GM18505 (cell line): Measurements from ENCODE around the gene KLHL35.

ENCODE experiments used
- ATAC-seq: cut with Tn5 transposase; IDR thresholded peaks from one replicate; pipeline ENCODE4 v1.9.1; 2021; ENCODE audit not compliant: unreplicated experiment
- POLR2A ChIP-seq: IDR thresholded peaks from 4 replicates; pipeline ENCODE4 v1.6.1; 2011; ENCODE audit warnings: borderline replicate concordance; ENCODE audit not compliant: insufficient read depth, insufficient read length; ENCODE audit errors: extremely low read depth

Gene KLHL35

DNA sequence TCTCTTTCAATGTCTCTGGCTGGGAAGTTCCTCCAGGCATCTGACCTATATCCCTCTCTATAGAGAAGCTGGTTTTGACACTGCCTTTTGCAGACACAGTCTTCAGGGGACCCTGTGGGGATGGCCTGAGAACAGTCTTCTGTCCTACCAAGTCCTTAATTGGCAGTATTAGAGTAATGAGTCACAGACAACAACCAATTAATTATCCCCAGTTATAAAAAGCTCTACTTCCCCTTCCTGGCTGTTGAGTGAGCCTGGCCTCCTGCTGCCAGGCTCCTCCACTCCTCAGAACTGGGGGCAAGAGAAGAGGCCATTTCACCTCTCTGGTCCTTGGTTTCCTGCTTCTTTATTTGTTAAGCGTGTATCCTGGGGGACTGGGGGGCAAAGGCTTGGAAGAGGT is 41.2 kb upstream of the KLHL35 start:
- ATAC-seq = no peak
- no peak for TF ChIP-seq POLR2A

DNA sequence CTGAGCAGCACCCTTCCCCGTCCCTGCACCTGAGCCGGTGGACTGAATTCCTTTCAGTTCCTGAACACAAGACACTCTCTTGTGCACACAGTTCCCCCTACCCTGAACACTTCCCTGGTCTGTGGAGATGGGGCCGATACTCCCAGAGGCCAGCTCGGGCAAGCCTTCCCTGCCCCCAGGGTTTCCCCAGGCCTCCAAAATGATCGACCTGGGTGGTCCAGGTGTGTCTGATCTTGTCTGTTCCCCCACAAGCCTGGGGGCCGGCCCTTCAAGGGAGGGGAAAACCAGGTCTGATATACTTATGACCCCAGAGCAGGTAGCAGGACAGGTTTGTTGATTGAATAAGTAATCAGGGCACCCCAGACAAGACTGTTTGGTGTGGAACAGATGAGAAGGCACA is 40.7 kb upstream of the KLHL35 start:
- ATAC-seq = no peak

DNA sequence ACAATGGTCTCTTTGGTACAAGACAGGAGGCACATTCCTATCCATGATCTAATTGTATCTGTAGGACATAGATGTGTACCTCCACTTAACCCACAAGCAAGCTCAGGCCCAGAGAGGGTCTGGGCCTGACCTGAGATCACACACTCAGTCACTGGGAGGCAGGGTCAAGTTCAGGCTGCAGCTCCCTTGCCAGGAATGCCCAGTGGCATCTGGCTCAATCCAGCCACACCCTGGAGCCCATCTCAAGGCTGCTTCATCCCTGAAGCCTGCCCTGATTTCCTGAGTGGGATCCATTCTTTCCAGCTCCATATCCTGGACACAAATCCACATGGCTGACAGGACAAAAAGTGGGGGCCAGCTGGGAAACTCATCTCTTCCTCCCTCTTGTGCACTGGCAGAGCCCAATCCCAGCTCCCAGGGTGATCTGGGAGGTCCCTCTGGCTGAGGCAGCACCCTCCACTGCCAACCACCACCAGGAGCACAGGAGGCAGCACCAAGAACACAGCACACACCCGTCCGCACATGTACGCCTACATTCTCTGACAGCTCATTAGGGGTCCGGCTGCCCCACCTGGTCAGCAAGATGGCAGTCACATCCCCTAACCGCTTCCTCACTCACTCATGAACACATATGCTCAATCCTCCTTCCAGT is 39.2 kb upstream of the KLHL35 start:
- ATAC-seq = no peak
- no peak for TF ChIP-seq POLR2A

More for the DNA sequence above, 40.7 kb upstream of the KLHL35 start:
- no peak for TF ChIP-seq POLR2A

DNA sequence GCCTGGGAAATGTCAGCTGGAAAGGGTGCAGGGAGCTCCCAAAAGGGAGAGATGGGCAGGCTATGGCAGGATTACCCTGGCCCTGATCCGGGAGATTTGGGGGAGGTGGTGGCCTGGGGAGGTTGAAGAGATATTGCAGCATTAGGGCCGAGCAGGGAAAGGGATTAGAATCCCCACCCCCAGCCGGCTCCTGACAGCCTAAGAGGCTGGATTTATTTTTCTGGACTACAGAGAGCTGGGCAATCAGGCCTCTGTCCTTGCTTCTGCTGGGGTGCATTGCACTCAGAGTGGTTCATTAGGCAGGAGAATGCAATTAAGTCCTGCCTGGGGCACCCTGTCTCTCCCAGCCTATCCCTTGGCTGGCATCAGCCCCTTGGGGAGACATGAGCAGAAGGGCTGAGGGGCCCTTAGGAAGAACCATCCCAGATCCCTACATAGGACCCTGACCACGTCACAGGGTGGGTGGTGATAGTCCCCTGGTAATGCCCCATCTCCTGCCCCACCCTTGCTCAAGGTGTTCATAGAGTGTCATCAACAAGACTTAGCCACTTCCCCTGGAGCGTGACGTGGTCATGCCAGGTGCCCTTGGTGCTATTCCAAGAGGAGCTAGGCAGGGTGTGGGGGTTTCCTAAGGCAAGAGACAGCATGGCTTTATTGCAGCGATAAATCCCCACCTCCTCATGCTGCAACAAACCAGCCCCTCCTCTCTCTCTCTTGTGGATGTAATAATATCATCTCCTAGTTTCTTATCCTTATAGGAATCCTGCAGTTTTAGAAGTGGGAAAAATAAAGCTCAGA is 38.4 kb upstream of the KLHL35 start:
- no peak for ATAC-seq
- no peak for TF ChIP-seq POLR2A

DNA sequence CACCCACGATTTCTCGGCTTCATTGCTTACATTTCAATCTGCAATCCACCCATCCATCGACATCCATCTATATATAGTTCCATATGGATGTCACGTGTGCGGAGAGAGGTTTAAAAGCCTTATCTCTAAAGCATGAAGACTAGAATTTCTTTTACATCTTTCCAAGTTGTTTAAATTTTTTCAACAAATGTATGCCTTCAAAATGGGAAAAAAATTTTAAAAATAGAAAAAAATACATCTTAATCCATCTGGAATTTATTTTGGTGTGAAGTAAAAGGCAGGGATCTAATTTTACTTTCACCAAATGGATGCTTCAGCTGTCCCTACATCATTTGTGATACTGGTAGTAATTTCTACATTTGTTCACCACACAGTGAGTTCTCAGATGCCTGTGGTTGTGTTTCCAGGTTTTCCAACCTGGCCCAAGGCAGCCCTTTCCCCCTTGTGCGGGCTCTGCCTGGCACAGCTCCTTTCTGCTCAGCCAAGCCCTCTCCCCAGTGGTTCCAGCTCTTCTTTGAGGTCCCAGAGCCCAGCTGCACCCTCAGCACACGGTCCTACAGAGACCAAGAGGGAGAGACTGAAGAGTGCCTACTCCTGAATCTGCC is 37.6 kb upstream of the KLHL35 start:
- ATAC-seq = no peak
- no peak for TF ChIP-seq POLR2A

DNA sequence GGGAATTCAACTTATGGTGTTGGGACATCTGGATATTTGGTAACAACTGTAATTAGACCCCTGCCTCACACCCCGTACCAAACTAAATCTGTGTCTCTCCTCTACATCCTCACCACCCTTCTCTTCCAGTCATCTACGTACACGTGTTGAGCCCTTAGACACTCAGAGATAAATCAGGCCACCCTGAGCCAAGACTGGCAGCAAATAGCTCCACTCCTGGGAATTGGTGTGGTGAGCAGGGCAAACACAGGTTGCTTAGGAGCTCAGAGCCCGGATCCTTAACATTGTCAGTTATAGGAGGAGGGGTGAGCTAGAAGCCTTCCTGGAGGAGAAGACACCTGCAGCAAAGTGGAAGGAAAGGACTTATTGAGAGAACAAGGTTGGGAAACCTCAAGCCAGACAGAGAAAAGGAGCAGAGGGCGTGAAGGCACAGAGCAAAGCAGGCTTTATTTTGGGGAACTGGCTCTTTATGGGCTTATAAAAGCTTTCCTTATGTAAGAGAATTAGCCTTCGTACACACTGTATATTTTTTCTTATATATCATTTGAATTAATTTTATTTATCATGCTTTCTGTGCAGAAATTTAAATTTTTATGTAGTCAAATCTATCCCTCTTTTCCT is 36.9 kb upstream of the KLHL35 start:
- ATAC-seq = no peak
- TF ChIP-seq POLR2A = no peak

DNA sequence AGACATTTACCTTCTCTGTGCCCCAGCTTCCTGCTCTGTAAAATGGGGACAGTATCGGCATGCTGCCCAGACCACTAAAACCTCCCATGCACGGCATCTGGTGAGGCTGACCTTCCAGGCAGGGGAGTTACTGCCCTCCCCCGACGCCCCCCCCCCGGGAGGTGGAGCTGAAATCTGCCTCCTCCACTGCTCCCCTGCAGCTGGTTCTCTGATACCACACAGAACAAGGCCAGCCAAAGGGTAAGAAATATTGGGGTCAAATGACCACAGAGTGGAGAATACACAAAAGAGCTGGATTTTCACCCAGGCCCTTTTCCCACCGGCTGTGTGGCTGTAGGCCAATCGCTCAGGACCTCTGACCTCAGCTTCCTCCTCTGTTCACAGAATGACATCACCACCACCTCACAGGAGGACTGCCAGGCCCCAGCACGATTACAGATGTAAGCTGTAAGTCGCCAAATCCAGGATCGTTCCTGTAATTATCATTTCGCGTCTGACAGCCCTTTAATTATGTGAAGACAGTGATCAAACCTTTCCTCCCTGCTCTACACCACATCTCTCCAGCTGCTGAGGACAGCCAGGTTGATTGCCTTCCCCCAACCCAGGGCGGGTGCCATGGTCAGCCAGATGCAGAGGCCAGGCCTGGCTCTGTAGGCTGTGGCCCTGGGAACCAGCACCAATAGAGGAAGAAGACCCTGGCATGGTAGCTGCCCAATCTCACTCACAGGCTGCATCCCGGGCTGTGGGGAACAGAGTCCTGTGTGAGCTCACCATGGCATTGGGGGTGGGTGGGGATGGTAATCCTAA is 35.7 kb upstream of the KLHL35 start:
- no peak for TF ChIP-seq POLR2A
- ATAC-seq = no peak

DNA sequence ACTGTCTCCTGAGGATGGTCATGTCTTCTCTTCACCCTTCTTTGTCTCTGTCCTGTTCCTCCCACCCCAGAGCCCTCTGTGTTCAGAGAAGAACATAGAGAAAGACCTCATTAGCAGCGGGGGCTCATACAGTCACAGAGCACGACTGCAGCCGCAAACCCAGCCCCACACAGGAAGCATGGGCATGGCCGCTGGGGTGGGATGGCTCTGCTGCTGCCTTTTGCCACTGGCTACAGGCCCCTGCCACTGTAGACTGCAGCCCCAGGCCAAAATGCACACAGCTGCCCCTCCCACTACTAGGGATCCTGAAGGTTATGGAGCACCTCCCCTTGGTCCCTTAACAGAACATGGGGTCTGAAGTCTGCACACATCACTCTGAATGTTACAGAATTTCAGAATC is 34.9 kb upstream of the KLHL35 start:
- TF ChIP-seq POLR2A = no peak
- ATAC-seq = no peak

DNA sequence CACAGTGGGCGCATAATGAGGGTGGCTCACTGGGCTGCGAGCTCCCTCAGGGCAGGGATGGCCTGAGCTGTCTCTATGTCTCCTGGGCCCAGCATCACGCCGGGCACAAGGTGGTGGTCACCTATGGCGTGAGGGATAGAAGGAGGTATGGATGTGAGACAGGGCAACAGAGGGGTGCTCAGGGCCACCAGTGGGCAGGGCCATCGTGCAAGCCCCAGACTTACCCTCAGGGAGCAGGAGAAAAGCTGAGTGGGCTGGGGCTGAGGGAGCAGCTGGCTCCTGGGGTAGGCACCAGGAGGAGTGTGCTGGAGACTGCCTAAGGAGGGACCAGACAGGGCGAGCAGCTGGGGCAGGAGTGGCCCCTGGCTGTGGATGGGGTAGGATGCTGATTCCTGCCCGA is 34.3 kb upstream of the KLHL35 start:
- ATAC-seq = no peak
- TF ChIP-seq POLR2A = no peak

DNA sequence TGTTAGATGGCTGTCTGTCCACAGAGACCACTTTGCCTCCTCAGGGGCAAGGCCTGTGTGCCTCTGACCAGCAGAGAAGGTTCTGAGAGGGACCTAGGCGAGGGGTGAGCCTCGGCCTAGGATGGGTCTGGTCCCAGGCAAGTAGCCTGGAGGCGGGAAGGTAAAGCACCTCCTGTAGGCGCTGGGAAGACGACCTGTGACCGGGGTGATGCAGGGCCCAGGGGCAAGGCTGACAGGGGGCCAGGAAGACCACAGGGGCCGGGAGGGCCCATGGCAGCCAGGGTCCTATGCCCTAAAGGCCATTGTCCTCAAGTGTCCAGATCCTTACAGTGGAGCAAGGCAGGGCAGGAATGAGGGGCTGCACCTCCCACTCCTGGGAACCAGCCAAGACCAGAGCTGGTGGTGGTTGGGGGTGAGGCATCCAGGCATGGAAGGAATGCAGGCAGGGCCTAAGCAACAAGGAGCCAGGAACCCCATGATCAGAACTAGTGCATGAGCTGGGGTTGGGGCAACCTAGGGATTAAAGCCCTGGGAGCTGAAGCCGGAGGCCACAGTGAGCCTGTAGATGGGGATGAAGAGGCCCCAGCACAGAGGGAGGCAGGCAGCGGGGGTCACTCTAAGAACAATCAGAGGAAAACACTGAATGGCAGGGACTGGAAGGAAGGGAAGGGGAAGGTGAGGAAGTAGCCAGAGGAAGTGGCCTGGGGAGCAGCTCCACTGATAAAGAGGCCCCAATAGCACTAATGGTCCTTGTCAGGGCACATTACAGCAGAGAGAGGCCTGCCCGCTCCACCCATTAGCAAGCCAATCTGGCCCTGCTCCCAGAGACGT is 32.9 kb upstream of the KLHL35 start:
- TF ChIP-seq POLR2A = no peak
- ATAC-seq = no peak

DNA sequence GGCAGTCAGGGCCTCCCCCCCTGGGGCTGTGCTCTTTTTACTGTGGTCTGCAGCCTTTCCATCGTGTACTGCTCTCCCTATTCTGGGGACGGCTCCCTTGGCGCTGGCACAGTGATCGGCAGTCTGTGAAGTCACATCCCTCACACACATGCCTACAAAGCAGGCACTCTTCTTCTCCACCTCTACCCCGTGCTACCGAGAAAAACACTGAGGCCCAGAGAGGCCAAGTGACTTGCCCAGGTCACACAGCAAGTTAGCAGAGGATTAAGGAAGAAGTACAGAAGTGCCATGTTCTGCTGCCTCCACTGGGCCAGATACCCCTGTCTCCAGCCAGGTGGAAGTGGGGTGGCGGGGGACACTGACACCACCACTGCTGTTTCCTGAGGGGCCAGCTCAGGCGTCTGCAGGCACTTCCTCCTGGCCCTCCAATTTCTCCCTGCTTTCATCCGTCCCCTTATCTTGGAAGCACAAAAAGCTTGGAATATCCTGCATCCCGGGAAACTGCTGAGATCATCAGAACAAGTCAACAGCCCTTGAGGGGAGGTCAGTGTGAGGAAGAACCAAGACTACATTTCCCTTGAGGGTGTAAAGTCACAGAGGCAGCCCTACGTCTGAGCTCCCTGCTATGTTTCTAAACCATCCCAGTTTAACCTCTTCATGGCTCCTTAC is 30.2 kb upstream of the KLHL35 start:
- ATAC-seq = no peak
- no peak for TF ChIP-seq POLR2A
